IPS-15b (cell line): ENCODE results near the gene CEBPE.
A peak's percentile ranks its signal among the peaks of the same experiment; 100 is the strongest.

Experiments used
- H3K27me3 ChIP-seq: one replicate; pipeline ENCODE4 v1.6.1; 2013; ENCODE audit warnings: low read length; ENCODE audit not compliant: control insufficient read depth, insufficient read depth
- H3K36me3 ChIP-seq: one replicate; pipeline ENCODE4 v1.6.1; 2013; ENCODE audit warnings: low read length; ENCODE audit not compliant: control insufficient read depth, insufficient read depth
- H3K4me1 ChIP-seq: one replicate; pipeline ENCODE4 v1.6.1; 2013; ENCODE audit warnings: mild to moderate bottlenecking, low read length; ENCODE audit not compliant: control insufficient read depth, insufficient read depth
- H3K4me3 ChIP-seq: one replicate; pipeline ENCODE4 v1.5.1; 2013; ENCODE audit warnings: low read depth, low read length
- H3K9ac ChIP-seq: one replicate; pipeline ENCODE4 v1.6.1; 2013; ENCODE audit warnings: low read depth, mild to moderate bottlenecking, low read length
- H3K9me3 ChIP-seq: one replicate; pipeline ENCODE4 v1.6.1; 2013; ENCODE audit warnings: mild to moderate bottlenecking, low read length; ENCODE audit not compliant: control insufficient read depth, insufficient read depth

CEBPE gene

DNA sequence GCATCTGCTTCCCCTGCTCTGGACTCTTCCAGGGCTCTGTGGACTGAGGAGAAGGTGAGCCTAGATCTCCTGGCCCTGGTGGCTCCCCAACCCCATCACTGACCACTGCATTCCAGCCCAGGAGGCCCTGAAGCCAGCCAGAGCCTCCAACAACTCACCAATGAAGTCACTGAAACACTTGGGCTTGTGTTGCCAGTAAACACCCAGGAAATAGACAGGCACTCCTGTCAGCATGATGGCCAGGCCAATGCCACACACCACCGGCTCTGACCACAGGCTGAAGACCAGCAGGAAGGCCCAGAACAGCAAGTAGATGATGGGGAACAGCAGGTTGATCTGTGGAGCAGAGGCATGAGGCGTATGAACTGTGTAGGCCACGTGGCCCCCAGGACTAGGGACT is 8.8 kb upstream of the CEBPE start:
- H3K27me3 ChIP-seq = no peaks in the 10 kb centered on the region
- H3K9ac ChIP-seq = no peak overlapping the region
- H3K4me1 ChIP-seq = peaks cover 2% of the 10 kb centered on the region
- no peaks in the 10 kb centered on the region for H3K9me3 ChIP-seq
- H3K4me3 ChIP-seq = no peak overlapping the region
- H3K36me3 ChIP-seq = peaks cover 30% of the 10 kb centered on the region

GRCh38 chr14:23126548-23127278 is 7.7 kb upstream of the CEBPE start:
- Histone ChIP-seq H3K9me3 (no peaks in the 10 kb centered on the region), H3K36me3 (peaks cover 25% of the 10 kb centered on the region), H3K4me1 (peaks cover 5% of the 10 kb centered on the region), H3K4me3 (no peak overlapping the region), H3K9ac (no peak overlapping the region), H3K27me3 (no peaks in the 10 kb centered on the region)

DNA sequence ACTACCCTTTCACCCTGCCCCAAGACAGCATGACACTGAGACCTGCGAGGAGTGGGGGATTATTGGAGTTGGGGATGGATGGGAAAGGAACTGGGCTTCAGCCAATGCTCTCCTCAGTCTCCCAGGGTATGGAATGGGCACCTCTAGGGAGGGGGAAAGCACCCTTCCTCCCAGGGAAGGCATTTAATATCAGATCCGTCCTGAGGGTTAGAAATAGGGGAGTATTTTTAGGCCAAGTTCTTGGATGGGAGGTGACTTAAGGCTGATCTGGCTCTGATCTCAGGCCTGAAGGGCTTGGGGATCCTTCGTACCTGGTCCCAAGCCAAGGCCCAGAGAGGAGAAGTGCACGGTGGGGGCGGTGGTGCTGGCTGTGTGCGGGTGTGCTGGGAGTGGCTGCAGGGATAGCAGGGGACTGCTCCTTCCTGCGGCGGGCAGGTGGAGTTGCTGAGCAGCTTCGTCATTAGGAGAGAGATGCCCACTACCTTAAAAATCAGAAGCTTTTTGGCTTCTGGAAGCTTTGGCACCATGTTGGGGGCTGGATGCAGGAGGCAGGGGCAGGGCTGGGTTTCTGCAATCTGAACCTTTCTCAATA is 7.0 kb upstream of the CEBPE start:
- Histone ChIP-seq H3K9ac (peak overlapping the region; percentile 5), H3K27me3 (no peaks in the 10 kb centered on the region), H3K9me3 (no peaks in the 10 kb centered on the region), H3K4me1 (peaks cover 10% of the 10 kb centered on the region), H3K4me3 (no peak overlapping the region), H3K36me3 (peaks cover 18% of the 10 kb centered on the region)

DNA sequence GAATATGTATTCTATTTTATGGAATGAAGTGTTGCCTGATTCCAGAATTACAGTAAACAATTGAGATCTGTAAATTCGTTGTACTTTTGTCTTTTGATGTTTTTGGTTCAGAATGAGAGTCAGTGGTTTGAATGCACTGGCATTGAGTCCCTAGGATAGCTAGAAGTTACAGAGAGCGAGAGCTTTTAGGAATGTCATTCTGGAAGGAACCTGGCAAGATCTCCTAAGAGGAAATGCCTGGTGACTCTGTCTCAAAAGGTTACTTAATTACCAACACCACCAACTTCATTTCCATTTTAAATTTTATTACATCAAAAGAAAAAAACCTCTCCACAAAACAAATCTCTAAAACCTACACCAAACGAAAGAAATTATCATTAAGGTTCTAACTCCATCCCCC is 6.0 kb upstream of the CEBPE start:
- Histone ChIP-seq H3K9ac (no peak overlapping the region), H3K4me1 (peaks cover 16% of the 10 kb centered on the region), H3K9me3 (no peaks in the 10 kb centered on the region), H3K4me3 (no peak overlapping the region), H3K27me3 (no peaks in the 10 kb centered on the region), H3K36me3 (peaks cover 18% of the 10 kb centered on the region)

GRCh38 chr14:23124337-23124954 is 5.4 kb upstream of the CEBPE start:
- no peak overlapping the region for H3K4me3 ChIP-seq
- peaks cover 19% of the 10 kb centered on the region for H3K4me1 ChIP-seq
- H3K9me3 ChIP-seq = no peaks in the 10 kb centered on the region
- peaks cover 15% of the 10 kb centered on the region for H3K36me3 ChIP-seq
- no peak overlapping the region for H3K9ac ChIP-seq
- H3K27me3 ChIP-seq = no peaks in the 10 kb centered on the region

- peaks cover 19% of the 10 kb centered on the region for H3K4me1 ChIP-seq
- H3K9me3 ChIP-seq = no peaks in the 10 kb centered on the region
- no peak overlapping the region for H3K4me3 ChIP-seq
- H3K9ac ChIP-seq = no peak overlapping the region
- H3K27me3 ChIP-seq = no peaks in the 10 kb centered on the region
- peaks cover 12% of the 10 kb centered on the region for H3K36me3 ChIP-seq
Measured at GRCh38 chr14:23123419-23123818, 4.4 kb upstream of the CEBPE start.

GRCh38 chr14:23122086-23122485 is 3.0 kb upstream of the CEBPE start:
- Histone ChIP-seq H3K4me3 (no peak overlapping the region), H3K9ac (no peak overlapping the region), H3K36me3 (peaks cover 3% of the 10 kb centered on the region), H3K27me3 (no peaks in the 10 kb centered on the region), H3K9me3 (no peaks in the 10 kb centered on the region), H3K4me1 (peaks cover 19% of the 10 kb centered on the region)

GRCh38 chr14:23121361-23121771 is 2.3 kb upstream of the CEBPE start:
- Histone ChIP-seq H3K9ac (no peak overlapping the region), H3K9me3 (no peaks in the 10 kb centered on the region), H3K27me3 (no peaks in the 10 kb centered on the region), H3K4me1 (peaks cover 19% of the 10 kb centered on the region), H3K36me3 (no peaks in the 10 kb centered on the region), H3K4me3 (no peak overlapping the region)

DNA sequence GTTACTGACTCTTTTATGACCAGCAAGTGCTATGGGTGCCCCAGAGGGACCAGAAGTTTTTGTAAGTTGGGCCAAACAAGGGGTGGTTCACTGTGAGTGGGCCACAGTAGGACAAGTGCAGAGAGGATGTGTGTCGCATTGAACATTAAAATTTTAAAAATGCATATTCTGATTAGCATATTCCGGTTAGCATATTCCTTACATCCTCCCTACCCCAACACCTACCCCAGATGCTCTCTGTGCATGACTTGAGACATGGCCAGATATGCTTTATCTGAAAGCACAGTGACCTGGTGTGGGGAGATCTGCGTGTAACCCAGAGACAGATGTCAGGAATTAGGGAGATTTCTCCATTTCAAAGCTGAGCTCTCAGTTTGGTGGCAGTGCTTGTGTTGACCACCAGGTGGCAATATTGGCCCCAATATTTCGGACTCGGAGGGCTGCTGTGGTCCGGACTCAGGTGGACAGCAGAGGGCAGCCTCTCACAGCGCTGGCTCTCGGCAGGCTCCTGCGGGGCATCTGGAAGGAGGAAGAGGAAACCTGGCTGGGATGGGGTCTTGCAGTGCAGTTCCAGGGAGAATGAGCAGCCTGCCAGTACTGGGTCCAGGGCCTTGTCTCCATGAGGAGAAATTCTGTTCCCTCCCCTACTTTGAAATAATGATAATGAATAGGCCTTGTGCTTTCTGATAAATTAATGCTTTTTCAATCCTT is 1.6 kb upstream of the CEBPE start:
- peaks cover 17% of the 10 kb centered on the region for H3K4me1 ChIP-seq
- no peak overlapping the region for H3K4me3 ChIP-seq
- H3K27me3 ChIP-seq = no peaks in the 10 kb centered on the region
- no peaks in the 10 kb centered on the region for H3K9me3 ChIP-seq
- H3K36me3 ChIP-seq = no peaks in the 10 kb centered on the region
- H3K9ac ChIP-seq = no peak overlapping the region

DNA sequence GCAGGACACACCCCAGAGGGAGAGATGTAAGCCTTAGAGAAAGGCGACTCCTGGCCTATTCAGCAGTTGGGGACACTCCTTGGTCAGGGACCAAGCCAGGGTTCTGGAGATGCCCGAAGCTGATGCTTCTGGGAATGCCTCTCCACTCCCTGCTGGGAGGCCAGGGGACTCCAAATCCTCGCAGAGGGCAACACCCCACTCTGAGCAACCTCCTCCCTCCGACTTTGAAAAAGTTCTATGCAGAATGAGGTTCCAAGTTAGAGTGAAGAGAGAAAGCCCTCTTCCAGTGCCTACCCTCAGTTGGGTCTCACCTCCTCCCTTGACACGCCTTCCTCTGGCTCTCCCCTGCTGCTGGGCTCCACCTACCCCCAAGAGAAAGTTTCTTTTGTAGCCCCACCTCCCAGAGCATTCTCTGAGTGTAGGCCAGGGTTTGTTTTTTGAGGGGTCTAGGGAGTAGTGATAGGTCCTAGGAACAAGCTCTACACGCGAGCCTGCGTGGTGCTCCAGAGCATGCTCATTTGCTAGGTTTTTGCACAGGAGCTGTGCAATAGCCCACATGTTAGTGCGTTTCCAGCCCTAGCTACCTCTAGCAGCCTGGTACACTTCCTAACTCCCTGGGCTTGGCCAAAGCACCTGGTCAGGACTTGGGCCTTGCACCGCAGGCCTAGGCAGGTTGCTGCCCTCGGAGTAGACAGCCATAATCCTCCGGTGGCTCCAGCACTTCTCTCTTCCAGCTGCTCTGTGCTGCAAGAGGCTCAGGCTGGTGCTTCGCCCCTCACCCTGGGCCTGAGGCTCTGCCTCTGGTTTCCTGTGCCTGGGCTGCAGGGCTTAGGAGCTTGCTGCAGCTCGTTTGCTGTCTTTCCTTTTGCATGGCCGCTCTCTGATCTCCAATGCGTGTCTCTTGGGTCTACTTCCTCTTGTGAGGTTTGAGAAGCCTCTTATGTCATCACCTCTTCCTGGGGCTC is 590 bp upstream of the CEBPE start:
- Histone ChIP-seq H3K4me1 (peaks cover 20% of the 10 kb centered on the region), H3K36me3 (no peaks in the 10 kb centered on the region), H3K9ac (no peak overlapping the region), H3K9me3 (no peaks in the 10 kb centered on the region), H3K4me3 (no peak overlapping the region), H3K27me3 (peaks cover 4% of the 10 kb centered on the region)
